OCI-LY1 (cell line): Measurements from ENCODE around the gene ACSBG1.

Experiments
- EZH2 ChIP-seq: fragments of 200-600 bp; sonication (generic), shearing (Covaris generic); IDR thresholded peaks from 2 replicates; pipeline ENCODE4 v1.8.0; 2017; ENCODE audit warnings: borderline replicate concordance, mixed run types, mild to moderate bottlenecking, antibody characterized with exemption, low read length, moderate library complexity, mixed read lengths
- TF ChIP-seq, protein P1 (sequence below): fragments of 200-600 bp; sonication (generic), shearing (Covaris generic); IDR thresholded peaks from 2 replicates; pipeline ENCODE4 v1.5.1; 2017; ENCODE audit warnings: mild to moderate bottlenecking, antibody characterized with exemption, low read length, moderate library complexity, mixed read lengths

DNA sequence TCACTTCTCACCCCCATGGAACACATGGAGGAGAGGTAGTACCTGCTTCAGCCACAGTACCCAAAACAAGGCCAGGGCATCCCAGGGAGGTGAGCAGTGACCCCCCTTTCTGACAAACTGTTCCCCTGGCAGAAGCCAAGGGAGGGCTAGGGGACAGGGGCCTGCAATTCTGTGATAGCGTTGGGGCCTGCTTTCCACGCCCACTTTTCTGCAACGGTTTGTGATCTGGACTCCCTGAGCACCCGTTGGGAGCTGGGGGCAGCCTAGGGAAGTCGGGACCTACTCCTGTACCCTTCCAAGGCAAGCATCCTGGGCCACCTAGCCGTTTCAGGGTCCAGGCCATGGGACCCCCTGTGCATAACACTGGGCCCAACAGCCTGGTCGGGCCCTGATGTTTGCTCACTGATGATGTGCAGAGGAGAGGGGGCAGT is 29.0 kb upstream of the ACSBG1 start:
- TF ChIP-seq, protein P1, sequence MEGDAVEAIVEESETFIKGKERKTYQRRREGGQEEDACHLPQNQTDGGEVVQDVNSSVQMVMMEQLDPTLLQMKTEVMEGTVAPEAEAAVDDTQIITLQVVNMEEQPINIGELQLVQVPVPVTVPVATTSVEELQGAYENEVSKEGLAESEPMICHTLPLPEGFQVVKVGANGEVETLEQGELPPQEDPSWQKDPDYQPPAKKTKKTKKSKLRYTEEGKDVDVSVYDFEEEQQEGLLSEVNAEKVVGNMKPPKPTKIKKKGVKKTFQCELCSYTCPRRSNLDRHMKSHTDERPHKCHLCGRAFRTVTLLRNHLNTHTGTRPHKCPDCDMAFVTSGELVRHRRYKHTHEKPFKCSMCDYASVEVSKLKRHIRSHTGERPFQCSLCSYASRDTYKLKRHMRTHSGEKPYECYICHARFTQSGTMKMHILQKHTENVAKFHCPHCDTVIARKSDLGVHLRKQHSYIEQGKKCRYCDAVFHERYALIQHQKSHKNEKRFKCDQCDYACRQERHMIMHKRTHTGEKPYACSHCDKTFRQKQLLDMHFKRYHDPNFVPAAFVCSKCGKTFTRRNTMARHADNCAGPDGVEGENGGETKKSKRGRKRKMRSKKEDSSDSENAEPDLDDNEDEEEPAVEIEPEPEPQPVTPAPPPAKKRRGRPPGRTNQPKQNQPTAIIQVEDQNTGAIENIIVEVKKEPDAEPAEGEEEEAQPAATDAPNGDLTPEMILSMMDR: no peak
- TF ChIP-seq EZH2: no peak
